GM18511 (cell line): ENCODE measurements around the gene PTPN7.

Experiments
- ATAC-seq: cut with Tn5 transposase; IDR thresholded peaks from one replicate; pipeline ENCODE4 v1.9.1; 2021; ENCODE audit warnings: mild to moderate bottlenecking, moderate library complexity; ENCODE audit not compliant: unreplicated experiment

The PTPN7 gene

DNA sequence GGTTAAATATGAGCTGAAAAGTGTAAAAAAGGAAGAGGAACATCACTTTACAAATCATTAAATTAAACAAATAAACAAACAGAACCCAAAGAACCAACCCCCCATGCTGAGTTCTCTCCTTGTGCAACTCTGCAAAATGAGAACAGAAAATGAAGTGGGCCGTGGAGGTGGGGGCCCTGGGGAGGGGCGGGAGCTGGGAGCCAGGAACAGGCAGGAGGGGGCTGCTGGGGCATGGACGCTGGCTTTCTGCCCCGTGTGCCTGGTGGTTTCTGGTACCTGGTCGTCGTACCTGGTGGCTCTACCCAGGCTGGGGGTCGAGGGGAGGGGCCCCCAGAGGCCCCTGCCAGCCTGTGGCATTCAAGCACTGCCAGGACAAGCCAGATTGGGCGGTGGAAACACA is 26.9 kb downstream of the PTPN7 start:
- ATAC-seq = no peak

DNA sequence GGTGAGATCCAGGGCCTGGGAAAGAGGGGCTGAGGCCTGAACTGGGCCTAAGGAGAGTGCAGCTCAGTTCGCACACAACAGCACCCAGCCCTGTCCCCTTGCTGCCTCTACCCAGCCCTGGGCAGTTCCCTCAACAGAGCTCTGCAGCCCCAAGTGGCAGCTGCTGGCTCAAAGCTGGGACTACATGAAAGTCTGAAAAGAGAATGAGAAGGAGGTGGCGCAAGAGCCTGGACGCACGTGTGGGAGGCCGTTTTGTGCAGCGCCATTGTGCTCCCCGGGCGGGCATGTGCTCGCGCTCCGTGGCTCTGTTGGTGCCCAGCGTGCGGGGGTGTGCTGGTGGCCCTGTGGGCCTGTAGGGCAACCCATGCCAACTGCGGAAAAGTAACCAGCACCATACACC is 27.4 kb downstream of the PTPN7 start:
- ATAC-seq = no peak

DNA sequence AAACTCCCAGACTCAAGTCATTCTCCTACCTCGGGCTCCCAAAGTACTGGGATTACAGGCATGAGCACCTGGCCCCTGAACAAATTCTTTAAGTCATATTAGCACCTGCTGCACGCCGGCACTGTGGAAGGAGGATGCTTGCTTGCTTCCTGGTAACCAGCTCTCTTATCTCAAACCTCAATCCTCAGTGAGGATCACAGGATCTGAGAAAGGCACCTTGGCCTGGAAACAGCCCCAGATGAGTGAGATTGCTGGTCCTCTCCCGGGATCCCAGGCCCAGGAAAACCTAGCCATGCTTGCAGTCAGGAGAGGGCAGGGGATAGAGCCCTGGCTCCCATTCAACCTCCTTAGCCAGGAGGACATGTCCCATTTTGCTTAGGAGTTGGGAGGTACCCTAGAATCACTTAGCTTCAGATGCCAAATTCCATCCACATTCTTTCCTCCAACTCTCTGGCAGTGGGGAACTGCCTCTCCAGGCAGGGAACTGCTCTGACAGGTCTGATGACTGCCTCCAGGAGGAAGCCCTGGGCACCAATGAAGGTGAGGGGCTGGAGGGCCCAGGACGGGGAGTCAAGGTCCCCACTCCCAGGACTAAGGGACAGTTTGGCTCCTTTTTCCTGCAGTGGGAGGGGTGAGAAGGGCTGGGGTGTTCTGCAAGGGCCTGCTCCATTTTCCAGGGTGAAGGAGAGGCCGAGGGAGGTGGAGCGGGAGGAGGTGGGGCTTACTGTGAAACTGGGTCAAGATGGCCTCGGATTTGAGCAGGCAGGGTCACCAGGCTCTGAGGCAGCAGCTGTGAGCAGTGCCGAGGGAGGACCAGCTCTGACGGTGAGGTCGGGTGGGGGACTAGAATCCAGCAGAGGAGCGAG is 28.2 kb downstream of the PTPN7 start:
- ATAC-seq = no peak

DNA sequence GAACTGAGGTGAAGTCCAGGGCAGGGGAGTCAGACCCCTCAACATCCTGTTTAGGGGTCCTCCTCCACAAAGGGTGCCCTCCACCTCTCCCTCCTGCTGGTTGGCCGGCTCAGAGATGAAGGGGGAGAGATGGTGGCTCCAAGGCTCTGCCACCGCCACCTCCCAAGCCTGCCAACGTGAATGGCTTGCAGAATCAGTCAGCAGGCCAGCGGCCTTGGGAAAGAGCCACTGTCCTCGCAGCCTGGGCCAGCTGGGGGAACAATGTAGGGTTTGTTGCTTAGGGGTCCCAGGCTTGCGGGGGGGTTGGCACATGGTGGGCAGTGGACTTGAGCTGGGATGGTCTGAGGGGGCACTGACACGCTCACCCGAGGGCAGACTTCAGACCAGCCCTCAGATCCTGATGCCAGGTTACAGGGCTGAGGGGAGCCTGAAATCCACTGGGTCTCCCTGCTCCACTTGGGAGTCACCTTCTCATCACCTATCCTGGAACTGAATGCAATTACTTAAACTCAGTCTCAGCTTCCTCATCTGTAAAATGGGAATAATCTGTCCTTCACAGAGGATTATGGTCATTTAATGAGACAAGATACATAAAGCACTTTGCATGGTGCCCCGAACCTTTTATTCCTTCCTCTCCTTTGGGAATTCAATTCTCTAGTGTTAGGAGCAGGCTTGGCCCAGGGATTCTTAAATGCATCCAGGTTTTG is 29.4 kb downstream of the PTPN7 start:
- no peak for ATAC-seq

DNA sequence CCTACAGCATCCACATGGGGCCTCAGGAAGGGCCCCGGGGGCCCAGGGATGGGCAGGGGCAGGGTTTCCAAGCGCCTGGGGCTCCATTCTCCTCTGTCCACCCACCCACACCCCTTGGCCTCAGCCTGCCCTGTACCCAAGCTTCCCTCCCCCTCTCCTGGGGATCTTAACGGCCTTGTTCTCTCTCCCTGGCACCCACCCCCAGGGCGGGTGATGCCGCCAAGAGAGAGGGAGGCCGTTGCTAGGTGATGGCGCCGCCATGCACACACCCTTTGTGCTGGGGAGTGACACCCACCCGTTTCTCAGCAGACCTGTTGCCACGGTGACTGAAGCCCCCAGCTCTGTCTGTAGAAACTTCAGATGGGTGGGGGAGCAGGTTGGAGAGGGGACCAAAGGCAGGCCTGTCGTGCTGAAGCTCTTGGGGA is 30.1 kb downstream of the PTPN7 start:
- ATAC-seq = no peak

DNA sequence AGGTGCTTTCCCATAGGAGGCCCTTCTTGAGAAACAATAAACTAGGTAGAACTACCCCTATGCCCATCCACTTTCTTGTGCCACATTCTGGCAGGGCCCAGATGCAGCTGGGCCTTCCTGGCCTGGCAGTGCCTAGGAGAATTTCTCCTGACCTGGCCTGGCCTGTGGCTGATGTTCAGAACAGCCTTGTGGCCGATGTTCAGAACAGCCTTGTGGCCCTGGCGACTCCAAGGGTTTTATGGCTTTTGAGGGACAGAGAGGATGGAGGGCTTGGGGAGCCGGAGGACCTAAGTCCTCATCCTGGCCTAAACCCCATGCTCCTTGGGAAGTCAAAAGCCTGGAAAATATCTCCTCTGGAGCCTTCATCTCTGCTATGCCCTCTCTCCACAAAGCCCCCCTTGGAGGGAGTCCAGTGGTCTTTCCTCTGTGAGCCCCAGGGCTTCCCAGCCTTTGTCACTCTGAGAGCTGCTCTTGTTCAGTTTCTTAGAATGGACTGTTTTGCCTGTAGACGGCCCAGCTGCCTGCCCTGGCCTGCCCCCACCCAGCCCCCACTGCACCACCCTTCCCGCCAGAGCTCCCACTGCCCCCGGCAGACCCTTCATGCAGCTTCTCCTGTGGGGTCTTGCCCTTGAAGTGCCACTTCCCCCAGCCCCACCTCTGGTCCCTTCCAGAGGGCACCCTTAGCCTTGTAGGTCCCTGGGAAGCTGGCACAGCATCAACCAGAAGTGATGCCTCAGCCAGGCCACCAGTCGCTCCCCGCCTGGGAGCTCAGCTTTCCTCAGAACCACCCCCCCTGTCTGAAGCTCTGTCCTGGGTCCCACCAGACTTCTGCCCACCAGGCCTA is 30.7 kb downstream of the PTPN7 start:
- ATAC-seq = no peak

DNA sequence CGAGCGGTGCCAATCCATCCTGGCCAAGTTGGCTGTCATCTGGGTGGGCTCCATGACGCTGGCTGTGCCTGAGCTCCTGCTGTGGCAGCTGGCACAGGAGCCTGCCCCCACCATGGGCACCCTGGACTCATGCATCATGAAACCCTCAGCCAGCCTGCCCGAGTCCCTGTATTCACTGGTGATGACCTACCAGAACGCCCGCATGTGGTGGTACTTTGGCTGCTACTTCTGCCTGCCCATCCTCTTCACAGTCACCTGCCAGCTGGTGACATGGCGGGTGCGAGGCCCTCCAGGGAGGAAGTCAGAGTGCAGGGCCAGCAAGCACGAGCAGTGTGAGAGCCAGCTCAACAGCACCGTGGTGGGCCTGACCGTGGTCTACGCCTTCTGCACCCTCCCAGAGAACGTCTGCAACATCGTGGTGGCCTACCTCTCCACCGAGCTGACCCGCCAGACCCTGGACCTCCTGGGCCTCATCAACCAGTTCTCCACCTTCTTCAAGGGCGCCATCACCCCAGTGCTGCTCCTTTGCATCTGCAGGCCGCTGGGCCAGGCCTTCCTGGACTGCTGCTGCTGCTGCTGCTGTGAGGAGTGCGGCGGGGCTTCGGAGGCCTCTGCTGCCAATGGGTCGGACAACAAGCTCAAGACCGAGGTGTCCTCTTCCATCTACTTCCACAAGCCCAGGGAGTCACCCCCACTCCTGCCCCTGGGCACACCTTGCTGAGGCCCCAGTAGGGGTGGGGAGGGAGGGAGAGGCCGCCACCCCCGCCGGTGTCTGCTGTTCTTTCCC is 32.4 kb downstream of the PTPN7 start:
- ATAC-seq = no peak

DNA sequence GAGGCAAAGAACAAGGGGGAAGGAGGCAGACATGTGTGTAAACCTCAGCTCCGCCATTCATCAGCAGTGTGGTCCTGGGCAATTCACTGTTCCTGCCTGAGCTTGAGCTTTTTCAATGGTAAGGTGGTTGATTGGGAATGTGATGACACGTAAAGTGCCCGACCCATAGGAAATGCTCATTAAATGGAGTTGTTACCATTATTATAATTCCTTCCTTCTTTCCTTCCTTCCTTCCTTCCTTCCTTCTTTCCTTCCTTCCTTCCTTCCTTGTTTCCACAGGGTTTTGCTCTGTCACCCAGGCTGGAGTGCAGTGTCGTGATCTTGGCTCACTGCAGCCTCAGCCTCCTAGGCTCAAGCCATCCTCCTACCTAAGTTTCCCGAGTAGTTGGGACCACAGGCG is 33.3 kb downstream of the PTPN7 start:
- no peak for ATAC-seq

DNA sequence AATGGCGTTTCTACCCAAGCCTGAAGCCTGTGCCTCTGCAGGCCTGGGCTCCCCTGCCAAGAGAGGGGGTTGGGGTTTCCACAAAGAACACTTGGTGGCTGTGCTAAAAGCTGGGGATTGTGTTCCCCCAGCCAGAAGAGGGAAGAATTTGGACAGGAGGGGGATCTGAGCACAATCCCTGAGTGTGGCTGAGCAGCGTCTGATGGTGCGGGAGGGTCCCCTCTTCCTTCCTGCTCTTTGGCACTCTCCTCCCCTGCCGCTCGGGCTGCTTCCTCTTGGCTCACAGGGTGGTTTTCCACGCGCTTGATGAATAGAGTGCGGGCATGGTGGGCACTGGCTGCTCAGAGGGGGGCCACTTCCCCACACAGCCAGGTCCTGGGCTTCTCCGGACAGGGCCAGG is 34.0 kb downstream of the PTPN7 start:
- ATAC-seq = no peak

DNA sequence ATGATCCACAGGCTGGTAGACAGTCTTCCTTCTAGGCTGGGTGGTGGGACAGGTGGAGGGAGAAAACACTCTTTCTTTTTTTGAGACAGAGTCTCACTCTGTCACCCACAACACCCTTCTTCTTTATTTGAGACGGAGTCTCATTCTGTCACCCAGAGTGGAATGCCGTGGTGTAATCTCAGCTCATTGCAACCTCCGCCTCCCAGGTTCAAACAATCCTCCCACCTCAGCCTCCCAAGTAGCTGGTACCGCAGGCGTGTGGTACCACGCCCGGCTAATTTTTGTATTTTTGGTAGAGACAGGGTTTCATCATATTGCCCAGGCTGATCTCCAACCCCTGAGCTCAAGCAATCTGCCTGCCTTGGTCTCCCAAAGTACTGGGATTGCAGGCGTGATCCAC is 34.8 kb downstream of the PTPN7 start:
- no peak for ATAC-seq

DNA sequence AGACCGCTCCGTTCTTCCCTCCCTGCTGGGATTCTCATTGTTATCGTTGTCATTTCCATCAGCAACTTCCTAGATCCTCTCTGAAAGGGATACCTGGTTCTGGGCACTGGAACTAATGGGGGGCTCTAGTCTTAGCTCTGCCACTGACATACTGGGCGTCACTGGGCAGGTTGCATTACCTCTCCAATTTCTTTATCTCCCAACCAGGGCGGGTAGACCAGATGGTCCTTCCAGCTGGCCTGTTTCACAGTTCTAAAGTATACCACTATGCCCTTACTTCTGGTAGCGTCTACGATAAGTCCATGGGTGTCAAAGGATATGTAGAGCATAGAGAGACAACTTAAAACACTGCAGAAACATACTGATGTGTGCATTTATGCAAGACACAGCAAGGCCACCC is 36.3 kb downstream of the PTPN7 start:
- no peak for ATAC-seq

DNA sequence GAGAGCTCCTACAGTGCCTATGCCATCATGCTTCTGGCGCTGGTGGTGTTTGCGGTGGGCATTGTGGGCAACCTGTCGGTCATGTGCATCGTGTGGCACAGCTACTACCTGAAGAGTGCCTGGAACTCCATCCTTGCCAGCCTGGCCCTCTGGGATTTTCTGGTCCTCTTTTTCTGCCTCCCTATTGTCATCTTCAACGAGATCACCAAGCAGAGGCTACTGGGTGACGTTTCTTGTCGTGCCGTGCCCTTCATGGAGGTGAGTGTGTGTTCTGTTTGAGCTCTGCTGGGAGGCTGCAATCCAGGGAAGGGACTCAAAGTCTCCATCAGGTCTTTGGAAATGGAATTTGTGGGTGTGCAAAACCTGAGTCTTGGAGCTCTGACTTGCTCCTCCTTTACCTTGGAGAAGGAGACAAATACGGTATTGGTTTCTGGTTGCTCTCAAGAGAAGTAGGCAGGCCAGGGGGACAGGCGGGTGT is 37.0 kb downstream of the PTPN7 start:
- ATAC-seq = no peak

DNA sequence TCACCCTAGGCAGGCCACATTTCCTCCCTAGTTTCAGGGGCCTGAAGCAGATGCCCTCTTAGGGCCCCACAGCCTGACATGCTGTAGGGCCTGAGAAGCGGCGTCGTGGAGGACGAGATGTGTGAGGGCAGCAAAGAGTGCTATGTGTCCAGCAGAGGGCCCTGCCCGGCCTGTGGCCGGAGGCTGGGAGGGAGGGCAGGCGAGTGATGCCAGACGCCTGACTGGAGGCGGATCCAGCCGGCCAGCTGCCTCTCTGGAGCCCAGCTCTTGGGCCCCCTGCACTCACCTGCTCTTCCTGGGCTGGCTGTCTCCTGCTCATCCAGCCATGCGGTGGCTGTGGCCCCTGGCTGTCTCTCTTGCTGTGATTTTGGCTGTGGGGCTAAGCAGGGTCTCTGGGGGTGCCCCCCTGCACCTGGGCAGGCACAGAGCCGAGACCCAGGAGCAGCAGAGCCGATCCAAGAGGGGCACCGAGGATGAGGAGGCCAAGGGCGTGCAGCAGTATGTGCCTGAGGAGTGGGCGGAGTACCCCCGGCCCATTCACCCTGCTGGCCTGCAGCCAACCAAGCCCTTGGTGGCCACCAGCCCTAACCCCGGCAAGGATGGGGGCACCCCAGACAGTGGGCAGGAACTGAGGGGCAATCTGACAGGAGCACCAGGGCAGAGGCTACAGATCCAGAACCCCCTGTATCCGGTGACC is 37.6 kb downstream of the PTPN7 start, which contains the start of gene GPR37L1:
TSS of gene GPR37L1 (plus strand) at position 279 of the 697 bp plus-strand sequence. CDS start at position 326, 47 bp downstream.
- ATAC-seq = no peak

DNA sequence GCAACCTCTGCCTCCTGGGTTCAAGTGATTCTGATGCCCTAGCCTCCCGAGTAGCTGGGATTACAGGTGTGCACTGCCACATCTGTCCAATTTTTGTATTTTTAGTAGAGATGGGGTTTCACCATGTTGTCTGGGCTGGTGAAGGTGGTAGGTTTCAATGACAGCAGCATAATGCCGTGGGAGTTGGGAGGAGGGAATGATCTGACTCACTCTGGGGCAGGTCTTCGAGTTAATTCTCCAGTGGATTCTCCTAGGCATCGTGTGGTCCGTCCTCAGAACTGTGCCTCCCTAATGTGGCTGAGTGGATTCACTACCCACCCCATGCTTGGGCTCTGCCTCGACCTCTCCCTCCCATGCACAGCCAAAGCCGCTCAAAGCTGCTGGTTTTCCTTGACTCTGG is 39.4 kb downstream of the PTPN7 start:
- no peak for ATAC-seq

DNA sequence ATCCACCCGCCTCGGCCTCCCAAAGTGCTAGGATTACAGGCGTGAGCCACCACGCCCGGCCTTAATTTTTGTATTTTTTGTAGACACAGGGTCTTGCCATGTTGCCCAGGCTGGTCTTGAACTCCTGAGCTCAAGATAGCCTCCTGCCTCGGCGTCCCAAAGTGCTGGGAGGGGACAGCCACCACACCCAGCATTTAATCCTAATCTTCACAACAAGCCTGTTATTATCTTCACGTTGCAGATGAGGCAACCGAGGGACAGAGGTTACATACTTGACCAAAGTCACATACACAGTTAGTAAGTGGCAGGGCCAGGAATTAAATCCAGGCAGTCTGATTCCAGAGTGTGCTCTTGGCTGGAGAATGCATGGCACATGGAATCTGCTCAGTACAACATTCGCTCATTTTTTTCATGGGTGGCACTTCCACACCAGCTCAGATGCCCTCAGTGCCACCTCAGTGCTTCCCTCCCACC is 42.5 kb downstream of the PTPN7 start:
- no peak for ATAC-seq

DNA sequence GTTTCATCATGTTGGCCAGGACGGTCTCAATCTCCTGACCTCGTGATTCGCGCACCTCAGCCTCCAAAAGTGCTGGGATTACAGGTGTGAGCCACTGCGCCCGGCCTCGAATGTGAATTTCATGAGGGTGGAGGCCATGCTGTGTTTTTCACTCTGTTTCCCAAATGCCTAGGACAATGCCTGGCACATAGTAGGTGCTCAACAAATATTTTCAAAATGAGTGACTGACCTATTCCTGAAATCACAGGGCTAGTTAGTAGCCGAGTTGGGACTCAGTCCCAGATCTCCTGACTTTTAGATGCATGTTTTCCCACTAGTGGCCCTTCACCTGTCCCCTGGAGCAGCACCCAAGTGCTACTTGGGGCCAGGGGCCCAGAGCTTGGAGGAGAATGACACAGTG is 44.1 kb downstream of the PTPN7 start:
- no peak for ATAC-seq

DNA sequence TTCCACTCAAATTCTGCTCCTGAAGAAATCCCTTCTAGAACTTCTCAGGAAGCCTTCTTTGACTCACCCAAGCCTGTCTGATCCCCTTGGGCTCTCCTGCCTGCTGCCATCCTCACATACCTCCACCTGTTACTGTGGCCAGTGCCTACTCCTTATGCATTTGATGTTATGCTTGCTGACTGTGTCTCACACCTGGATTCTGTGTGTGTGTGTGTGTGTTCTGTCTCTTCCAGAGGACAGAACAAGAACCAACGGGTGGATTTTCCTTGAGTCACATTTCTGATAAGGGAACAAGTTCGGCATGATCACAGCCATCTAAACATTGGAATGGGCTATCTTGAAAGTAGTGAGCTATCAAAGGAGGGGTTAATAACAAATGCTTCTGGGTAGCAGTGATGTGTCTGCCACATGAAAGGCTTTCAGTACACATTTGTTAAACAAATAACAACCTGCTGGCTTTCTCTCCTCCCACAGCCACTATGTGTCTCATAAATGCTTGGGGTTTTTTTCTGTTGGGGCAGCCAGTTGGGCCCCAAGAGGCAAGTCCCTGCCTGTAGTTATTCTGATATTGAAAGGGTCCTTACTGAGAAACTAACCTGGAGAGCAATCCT is 46.6 kb downstream of the PTPN7 start:
- ATAC-seq = no peak

DNA sequence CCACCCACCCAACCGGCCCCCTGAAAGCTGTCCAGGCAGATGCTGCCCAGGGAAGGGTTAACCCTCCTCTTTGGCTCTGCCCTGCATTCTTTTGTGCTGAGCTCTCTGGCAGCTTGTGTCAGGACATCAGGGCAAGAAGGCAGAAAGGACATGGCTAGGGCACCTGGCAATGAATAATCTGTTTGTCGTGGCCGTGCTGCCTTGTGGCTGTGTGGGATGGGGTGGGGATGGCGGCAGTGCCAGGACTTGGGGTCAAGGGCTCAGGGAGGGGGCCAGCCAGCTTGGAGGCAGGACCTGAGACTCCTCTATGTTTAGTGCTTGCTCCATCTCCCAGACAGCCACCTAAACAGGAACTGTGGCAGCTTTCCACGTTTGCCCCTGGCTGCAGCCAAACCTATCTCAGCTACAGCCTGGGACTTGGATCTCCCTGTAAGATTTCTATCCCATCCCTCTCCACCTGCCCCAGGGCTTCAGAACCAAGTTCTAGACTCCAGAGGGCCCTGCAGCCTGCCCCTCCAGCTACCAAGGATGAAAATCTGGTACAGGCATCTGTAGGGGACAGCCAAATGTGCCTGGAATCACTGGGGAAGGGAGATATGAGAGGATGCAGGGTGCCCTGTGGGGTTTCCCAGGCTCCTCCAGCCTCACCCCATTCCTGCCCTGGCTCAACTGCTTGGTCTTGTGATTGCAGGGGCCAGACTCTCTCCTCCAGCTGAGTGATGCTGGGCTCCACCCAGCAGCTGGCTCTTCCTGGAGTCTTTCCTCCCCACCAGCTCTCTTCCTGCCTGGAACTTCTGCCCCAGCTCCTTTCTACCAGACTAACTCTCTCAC is 47.3 kb downstream of the PTPN7 start:
- no peak for ATAC-seq
